HG02588 (cell line): ENCODE results near the gene SPINK4.

ENCODE experiments used
- ATAC-seq: cut with Tn5 transposase; IDR thresholded peaks from one replicate; pipeline ENCODE4 v1.9.1; 2021; ENCODE audit warnings: mild to moderate bottlenecking, moderate library complexity; ENCODE audit not compliant: unreplicated experiment

SPINK4 gene

GRCh38 chr9:33239921-33240320 is at the start of gene SPINK4:
Gene SPINK4, plus strand, starts transcription at chr9:33240167. Its CDS starts 42 bp downstream, at chr9:33240209.
- ATAC-seq, result no peak

- ATAC-seq, result no peak
Observed at GRCh38 chr9:33192493-33193255, 47.3 kb upstream of the SPINK4 start.

- ATAC-seq, result no peak
Observed at GRCh38 chr9:33193818-33194217, 46.1 kb upstream of the SPINK4 start.

GRCh38 chr9:33196736-33197135 is 43.2 kb upstream of the SPINK4 start:
- no peak for ATAC-seq

GRCh38 chr9:33197279-33198152 is 42.5 kb upstream of the SPINK4 start:
- ATAC-seq, result no peak

- ATAC-seq, result no peak
Observed at GRCh38 chr9:33198165-33198564, 41.8 kb upstream of the SPINK4 start.

GRCh38 chr9:33202018-33202417 is 37.9 kb upstream of the SPINK4 start:
- ATAC-seq, result peak; percentile 56

GRCh38 chr9:33202552-33203201 is 37.3 kb upstream of the SPINK4 start:
- ATAC-seq, result peak; percentile 99

GRCh38 chr9:33209394-33209793 is 30.6 kb upstream of the SPINK4 start:
- ATAC-seq, result no peak

- ATAC-seq, result no peak
Observed at GRCh38 chr9:33210006-33210715, 29.8 kb upstream of the SPINK4 start.

GRCh38 chr9:33211695-33212393 is 28.1 kb upstream of the SPINK4 start:
- no peak for ATAC-seq

- no peak for ATAC-seq
Observed at GRCh38 chr9:33220681-33221567, 19.0 kb upstream of the SPINK4 start.

- ATAC-seq, result no peak
Observed at GRCh38 chr9:33221568-33221884, 18.4 kb upstream of the SPINK4 start.

- no peak for ATAC-seq
Observed at GRCh38 chr9:33222031-33222430, 17.9 kb upstream of the SPINK4 start.

GRCh38 chr9:33223696-33224095 is 16.3 kb upstream of the SPINK4 start:
- no peak for ATAC-seq

- ATAC-seq, result no peak
Observed at GRCh38 chr9:33225319-33226147, 14.4 kb upstream of the SPINK4 start.

GRCh38 chr9:33227008-33227398 is 13.0 kb upstream of the SPINK4 start:
- no peak for ATAC-seq

GRCh38 chr9:33227741-33228140 is 12.2 kb upstream of the SPINK4 start:
- ATAC-seq, result no peak

- no peak for ATAC-seq
Observed at GRCh38 chr9:33228606-33229005, 11.4 kb upstream of the SPINK4 start.
